ENCODE data around the gene CALHM4.

Gene CALHM4

GRCh38 chr6:116535109-116535508 lies 18.4 kb upstream of the CALHM4 start:
- in situ Hi-C loops (cut with MboI; ENCODE audit: low sequenced_read_pairs), result no loop called here

- in situ Hi-C loops (cut with MboI; ENCODE audit: low sequenced_read_pairs), result no loop called here
Observed at GRCh38 chr6:116536216-116536621, 17.3 kb upstream of the CALHM4 start.

GRCh38 chr6:116542426-116542825 lies 11.1 kb upstream of the CALHM4 start:
- in situ Hi-C loops (cut with MboI; ENCODE audit: low sequenced_read_pairs), result no loop called here

GRCh38 chr6:116543149-116543548 lies 10.4 kb upstream of the CALHM4 start:
- in situ Hi-C loops (cut with MboI; ENCODE audit: low sequenced_read_pairs), result no loop called here

GRCh38 chr6:116545651-116546050 lies 7.9 kb upstream of the CALHM4 start, which contains the start of gene TRAPPC3L:
TRAPPC3L (minus strand) TSS chr6:116545684; CDS start chr6:116545514, 170 bp downstream.
- in situ Hi-C loops (cut with MboI; ENCODE audit: low sequenced_read_pairs), result no loop called here

- in situ Hi-C loops (cut with MboI; ENCODE audit: low sequenced_read_pairs), result no loop called here
Observed at GRCh38 chr6:116547358-116547757, 6.2 kb upstream of the CALHM4 start.

- in situ Hi-C loops (cut with MboI; ENCODE audit: low sequenced_read_pairs), result loop anchor here (25.0 kb wide), 1 partner anchor 288 kb away; the partner anchor contains the start of gene TSPYL4
Observed at GRCh38 chr6:116550796-116551195, 2.8 kb upstream of the CALHM4 start.

GRCh38 chr6:116556065-116556464 lies 2.5 kb downstream of the CALHM4 start:
- in situ Hi-C loops (cut with MboI; ENCODE audit: low sequenced_read_pairs), result loop anchor here (25.0 kb wide), 1 partner anchor 294 kb away; the partner anchor contains the start of gene TSPYL4

- in situ Hi-C loops (cut with MboI; ENCODE audit: low sequenced_read_pairs), result loop anchor here (25.0 kb wide), 1 partner anchor 295 kb away; the partner anchor contains the start of gene TSPYL4
Observed at GRCh38 chr6:116556814-116557415, 3.4 kb downstream of the CALHM4 start.

GRCh38 chr6:116557893-116558292 lies 4.3 kb downstream of the CALHM4 start:
- in situ Hi-C loops (cut with MboI; ENCODE audit: low sequenced_read_pairs), result loop anchor here (25.0 kb wide), 1 partner anchor 296 kb away; the partner anchor contains the start of gene TSPYL4

- in situ Hi-C loops (cut with MboI; ENCODE audit: low sequenced_read_pairs), result loop anchor here (25.0 kb wide), 1 partner anchor 298 kb away; the partner anchor contains the start of gene TSPYL4
Observed at GRCh38 chr6:116560130-116560529, 6.6 kb downstream of the CALHM4 start.

- in situ Hi-C loops (cut with MboI; ENCODE audit: low sequenced_read_pairs), result loop anchor here (25.0 kb wide), 1 partner anchor 299 kb away; the partner anchor contains the start of gene TSPYL4
Observed at GRCh38 chr6:116561377-116562018, 7.9 kb downstream of the CALHM4 start.

GRCh38 chr6:116562019-116562403 lies 8.5 kb downstream of the CALHM4 start:
- in situ Hi-C loops (cut with MboI; ENCODE audit: low sequenced_read_pairs), result loop anchor here (25.0 kb wide), 1 partner anchor 300 kb away; the partner anchor contains the start of gene TSPYL4

GRCh38 chr6:116562614-116563013 lies 9.1 kb downstream of the CALHM4 start:
- in situ Hi-C loops (cut with MboI; ENCODE audit: low sequenced_read_pairs), result loop anchor here (25.0 kb wide), 1 partner anchor 300 kb away; the partner anchor contains the start of gene TSPYL4

- in situ Hi-C loops (cut with MboI; ENCODE audit: low sequenced_read_pairs), result loop anchor here (25.0 kb wide), 1 partner anchor 302 kb away; the partner anchor contains the start of gene TSPYL4
Observed at GRCh38 chr6:116563830-116564229, 10.3 kb downstream of the CALHM4 start.

- in situ Hi-C loops (cut with MboI; ENCODE audit: low sequenced_read_pairs), result loop anchor here (25.0 kb wide), 1 partner anchor 302 kb away; the partner anchor contains the start of gene TSPYL4
Observed at GRCh38 chr6:116564311-116564710, 10.8 kb downstream of the CALHM4 start.

GRCh38 chr6:116564921-116565872 lies 11.6 kb downstream of the CALHM4 start:
- in situ Hi-C loops (cut with MboI; ENCODE audit: low sequenced_read_pairs), result loop anchor here (25.0 kb wide), 1 partner anchor 303 kb away; the partner anchor contains the start of gene TSPYL4

- in situ Hi-C loops (cut with MboI; ENCODE audit: low sequenced_read_pairs), result loop anchor here (25.0 kb wide), 1 partner anchor 306 kb away; the partner anchor contains the start of gene TSPYL4
Observed at GRCh38 chr6:116568111-116568510, 14.6 kb downstream of the CALHM4 start.

- in situ Hi-C loops (cut with MboI; ENCODE audit: low sequenced_read_pairs), result loop anchor here (25.0 kb wide), 1 partner anchor 307 kb away; the partner anchor contains the start of gene TSPYL4
Observed at GRCh38 chr6:116568821-116569755, 15.5 kb downstream of the CALHM4 start.
